T-helper 22 cell (primary cell): ENCODE results near the gene INTS1.

Experiments
- DNase-seq: peaks from one replicate; pipeline ENCODE4 v3.0.0-alpha.2; 2020; ENCODE audit warnings: low read depth

INTS1 gene

GRCh38 chr7:1503390-1503789 lies 799 bp downstream of the INTS1 start:
- DNase-seq: no peak

GRCh38 chr7:1502845-1503244 lies 1.3 kb downstream of the INTS1 start:
- no peak for DNase-seq

- DNase-seq: no peak
Measured at GRCh38 chr7:1501487-1502270, 2.5 kb downstream of the INTS1 start.

GRCh38 chr7:1500064-1500807 lies 4.0 kb downstream of the INTS1 start:
- no peak for DNase-seq

GRCh38 chr7:1499367-1500029 lies 4.7 kb downstream of the INTS1 start:
- DNase-seq: no peak

DNA sequence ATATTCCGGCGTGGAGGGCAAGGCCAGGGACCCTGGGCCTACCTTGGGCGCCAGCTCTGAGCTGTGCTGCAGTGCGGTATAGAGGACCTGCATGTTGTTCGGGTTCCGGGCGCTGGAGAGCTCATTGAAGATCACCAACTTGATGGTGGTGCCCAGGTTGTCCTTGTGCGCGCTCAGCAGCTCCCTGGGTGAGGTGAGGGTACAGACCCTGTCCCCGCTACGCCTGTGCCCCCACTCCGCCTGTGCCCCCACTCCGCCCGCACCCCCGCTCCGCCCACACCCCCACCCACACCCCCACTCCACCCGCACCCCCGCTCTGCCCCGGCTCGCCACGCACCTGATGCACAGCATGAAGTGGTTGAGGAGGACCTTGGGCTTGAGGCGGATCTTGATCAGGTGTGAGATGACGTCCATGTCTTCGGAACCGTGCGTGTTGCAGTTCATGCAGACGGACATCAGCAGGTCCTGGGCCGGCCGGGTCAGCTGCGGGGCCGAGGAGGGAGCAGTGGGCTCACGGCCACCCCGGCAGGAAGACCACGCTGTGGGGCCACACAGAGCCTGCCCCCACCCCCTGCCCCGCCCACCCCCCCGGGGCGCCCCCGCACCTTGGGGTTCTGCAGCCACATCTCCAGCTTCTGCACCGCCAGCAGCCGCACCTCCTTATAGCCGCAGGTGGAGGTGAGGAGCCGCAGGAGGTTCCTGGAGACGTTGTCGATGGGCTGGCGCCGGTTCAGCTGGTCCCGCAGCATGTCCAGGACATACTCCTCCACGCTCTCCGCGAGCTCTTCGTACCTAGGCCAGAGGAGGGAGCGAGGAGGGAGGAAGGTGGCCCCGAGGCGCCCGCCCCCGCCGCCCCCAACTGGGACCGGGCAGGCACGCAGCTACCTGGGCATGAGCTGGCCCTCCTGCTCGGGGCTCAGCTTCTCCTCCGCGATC lies 5.6 kb downstream of the INTS1 start:
- DNase-seq: no peak

DNA sequence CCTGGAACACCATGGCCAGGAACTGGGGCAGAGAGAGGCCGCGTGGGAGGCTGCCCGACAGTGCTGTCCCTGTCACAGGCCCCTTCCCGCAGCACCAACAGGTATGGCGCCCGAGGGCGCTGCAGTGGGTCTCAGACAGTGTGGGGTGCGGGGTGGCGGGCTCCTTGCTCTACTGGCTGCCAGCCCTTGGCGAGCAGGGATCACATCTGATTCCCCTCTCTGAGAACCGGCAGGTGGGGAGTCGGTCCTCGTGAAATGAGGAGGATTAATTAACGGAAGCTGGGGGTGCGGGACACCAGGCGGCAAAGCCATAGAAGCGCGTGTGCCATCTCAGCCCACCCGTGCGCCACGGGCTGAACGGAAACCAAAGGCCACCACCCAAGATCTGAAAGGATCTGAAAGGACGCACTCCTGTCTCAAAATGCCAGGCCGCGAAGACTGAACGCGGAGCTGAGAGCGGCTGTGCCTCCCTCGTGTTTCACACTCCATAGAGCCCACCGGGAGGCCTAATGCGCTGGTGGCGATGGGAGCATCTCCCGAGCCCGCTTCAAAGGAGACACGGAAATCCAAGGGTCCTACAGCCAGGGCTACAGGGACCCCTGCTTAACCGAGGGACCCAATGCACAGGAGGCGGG lies 6.8 kb downstream of the INTS1 start:
- DNase-seq: no peak

- DNase-seq: no peak
Measured at GRCh38 chr7:1496531-1497292, 7.5 kb downstream of the INTS1 start.

DNA sequence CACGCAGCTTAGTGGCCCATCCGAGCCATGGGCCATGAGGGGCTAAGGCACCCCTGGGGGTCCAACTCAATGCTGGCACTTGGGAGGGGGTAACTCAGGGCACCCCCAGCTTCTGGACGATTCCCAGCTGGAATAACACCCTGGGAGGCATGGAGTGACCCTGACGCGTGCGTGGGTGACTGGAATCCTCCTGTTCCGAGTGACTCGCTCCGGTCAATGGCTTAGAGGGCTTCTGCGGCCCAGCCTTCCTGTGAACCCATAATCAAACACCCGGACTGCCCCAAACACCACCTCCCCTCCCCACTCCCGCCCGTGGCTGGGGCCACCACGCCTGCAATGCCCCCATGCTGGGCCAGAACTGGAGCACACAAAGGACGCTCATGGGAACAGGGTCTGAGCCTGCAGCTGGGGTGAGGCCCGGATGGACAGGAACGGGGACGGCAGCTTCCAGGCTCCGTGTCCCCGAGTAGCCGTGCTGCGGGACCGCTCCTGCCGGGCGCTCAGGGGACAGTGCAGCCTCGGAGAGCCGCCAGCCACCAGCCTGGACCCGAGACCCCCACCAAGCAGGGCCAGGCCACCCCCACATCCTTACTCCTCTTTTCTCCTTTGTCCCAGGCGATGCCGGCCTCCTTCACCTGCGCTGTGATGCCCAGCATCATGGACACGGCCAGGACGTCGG lies 8.5 kb downstream of the INTS1 start:
- no peak for DNase-seq

GRCh38 chr7:1494866-1495563 lies 9.2 kb downstream of the INTS1 start:
- DNase-seq: no peak

GRCh38 chr7:1494447-1494846 lies 9.7 kb downstream of the INTS1 start:
- DNase-seq: no peak

GRCh38 chr7:1493571-1493970 lies 10.6 kb downstream of the INTS1 start:
- no peak for DNase-seq

DNA sequence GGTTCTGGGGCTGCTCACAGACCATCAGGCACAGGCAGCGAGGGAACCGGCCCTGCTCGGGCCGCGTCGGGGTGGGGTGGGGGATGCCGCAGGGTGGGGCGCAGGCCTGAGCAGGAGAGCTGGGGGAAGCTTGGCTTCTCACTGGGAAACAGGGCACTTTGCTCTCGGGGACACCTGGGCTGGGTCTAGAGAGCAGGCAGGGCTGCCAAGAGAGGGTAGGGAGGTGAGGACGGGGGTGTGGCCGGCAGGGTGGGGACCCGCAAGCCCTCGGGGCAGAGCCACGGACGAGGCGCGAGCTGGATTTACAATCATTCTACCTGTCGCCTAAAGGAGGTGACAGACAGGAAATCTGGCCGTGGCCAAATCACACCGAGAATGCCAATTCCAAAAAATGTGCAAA lies 11.1 kb downstream of the INTS1 start:
- DNase-seq: no peak

GRCh38 chr7:1492640-1493039 lies 11.5 kb downstream of the INTS1 start:
- DNase-seq: no peak

- DNase-seq: no peak
Measured at GRCh38 chr7:1492221-1492620, 12.0 kb downstream of the INTS1 start.

GRCh38 chr7:1490837-1491236 lies 13.4 kb downstream of the INTS1 start:
- no peak for DNase-seq

- DNase-seq: no peak
Measured at GRCh38 chr7:1489336-1489735, 14.9 kb downstream of the INTS1 start.

GRCh38 chr7:1488016-1488415 lies 16.2 kb downstream of the INTS1 start:
- DNase-seq: no peak

DNA sequence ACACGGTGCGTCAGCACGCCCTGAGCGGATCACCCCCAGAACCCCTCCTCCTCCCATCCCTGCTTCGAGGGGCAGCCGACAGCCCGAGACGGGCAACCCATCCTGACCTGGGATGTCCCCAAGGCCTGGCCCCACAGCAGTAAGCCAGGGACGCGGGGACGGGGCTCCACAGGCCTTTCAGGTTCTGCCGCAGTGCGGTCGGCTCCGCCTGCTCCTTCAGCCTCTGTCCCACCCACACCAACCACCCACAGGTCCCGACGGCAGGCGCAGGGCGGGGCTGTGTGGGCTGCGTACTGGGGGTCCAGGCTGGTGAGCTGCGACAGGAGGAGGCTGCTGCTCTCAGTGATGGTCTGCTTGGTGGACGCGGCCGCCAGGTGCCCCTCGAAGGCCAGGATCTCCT lies 16.7 kb downstream of the INTS1 start:
- DNase-seq: no peak
